Endothelial cell of umbilical vein (primary cell): Measurements from ENCODE around the gene CREBZF. TPM values are rescaled to one million over a fixed set of nuclear protein-coding genes. Genes with fewer than 3 reads are reported as not detected.

Experiments
- BruUV-seq: library from RNA; stranded (reverse); fragments of 400-500 nt; replicated peaks from 2 replicates; lab custom pipeline; 2021; lab: Mats Ljungman, UMichigan
- CTCF ChIA-PET: fragments of 300-600, 350-600 bp; sonication (Branson Sonifier 250); formaldehyde crosslinking; loops from one replicate; lab custom pipeline; 2021; ENCODE audit warnings: antibody characterized with exemption, inconsistent platforms; lab: Charles Lee
- POLR2A ChIA-PET: fragments of 300-600, 350-600 bp; sonication (Branson Sonifier 250); formaldehyde crosslinking; loops from one replicate; lab custom pipeline; 2021; ENCODE audit warnings: antibody characterized with exemption, inconsistent platforms; lab: Charles Lee
- DNase-seq: peaks from one replicate; pipeline ENCODE4 v3.0.0-alpha.2; 2011; ENCODE audit warnings: low read depth, low spot score
- FAIRE-seq: peaks from 2 replicates; lab custom pipeline; 2011; peaks lifted over from hg19 to GRCh38; lab: Jason Lieb, UNC
- H2AFZ ChIP-seq: 2 replicates; pipeline ENCODE4 v1.6.0; 2012; ENCODE audit warnings: low read depth, low read length, control low read depth, inconsistent platforms
- H3K27ac ChIP-seq: 2 replicates; pipeline ENCODE4 v1.5.1; 2011; ENCODE audit warnings: low read depth, mild to moderate bottlenecking, control low read depth, low read length, moderate library complexity; ENCODE audit not compliant: insufficient read depth
- H3K27me3 ChIP-seq, 2 experiments: 2 replicates each; pipeline versions ENCODE4 v1.6.0 to v1.6.1; 2011; ENCODE audit warnings: low read length in 2 of 2, mixed read lengths in 1 of 2; ENCODE audit not compliant: control insufficient read depth in 2 of 2, insufficient read depth in 2 of 2
- H3K36me3 ChIP-seq, 2 experiments: 2 replicates in 1 of 2; 3 replicates in 1 of 2; pipeline ENCODE4 v1.5.1; 2011; ENCODE audit warnings: low read length in 2 of 2, mild to moderate bottlenecking in 1 of 2, moderate library complexity in 1 of 2; ENCODE audit not compliant: control insufficient read depth in 2 of 2, insufficient read depth in 2 of 2; ENCODE audit errors: extremely low read depth in 1 of 2
- H3K4me1 ChIP-seq: 3 replicates; pipeline ENCODE4 v1.5.1; 2011; ENCODE audit warnings: mild to moderate bottlenecking, low read length; ENCODE audit not compliant: control insufficient read depth, insufficient read depth; ENCODE audit errors: extremely low read depth
- H3K4me2 ChIP-seq: 2 replicates; pipeline ENCODE4 v1.6.1; 2011; ENCODE audit warnings: low read length, control low read depth, mixed read lengths; ENCODE audit not compliant: insufficient read depth
- H3K4me3 ChIP-seq, 3 experiments: fragments of 200-600 bp in 1 of 3; sonication (generic), shearing (Covaris generic) in 1 of 3; replicated peaks in 1 of 3; 2 replicates each; pipeline ENCODE4 v1.5.1; 2011 to 2016; ENCODE audit warnings: control low read depth in 3 of 3, low read length in 3 of 3, mild to moderate bottlenecking in 2 of 3, inconsistent platforms in 1 of 3, low read depth in 1 of 3, moderate library complexity in 1 of 3; ENCODE audit not compliant: insufficient read depth in 1 of 3
- H3K79me2 ChIP-seq: 2 replicates; pipeline ENCODE4 v1.6.0; 2012; ENCODE audit warnings: low read length, inconsistent platforms; ENCODE audit not compliant: control insufficient read depth, insufficient read depth
- H3K9ac ChIP-seq: replicated peaks from 2 replicates; pipeline ENCODE3; 2011; ENCODE audit warnings: low read length, control low read depth; ENCODE audit not compliant: insufficient read depth; ENCODE audit errors: extremely low read depth
- H3K9me1 ChIP-seq: replicated peaks from 3 replicates; pipeline ENCODE4 v1.6.0; 2011; ENCODE audit warnings: mild to moderate bottlenecking, low read length; ENCODE audit not compliant: control insufficient read depth, insufficient read depth; ENCODE audit errors: extremely low read depth
- H3K9me3 ChIP-seq: replicated peaks from 2 replicates; pipeline ENCODE4 v1.5.1; 2012; ENCODE audit warnings: low read length, inconsistent platforms; ENCODE audit not compliant: control insufficient read depth, insufficient read depth
- H4K20me1 ChIP-seq: replicated peaks from 2 replicates; pipeline ENCODE3; 2011; ENCODE audit warnings: mild to moderate bottlenecking, low read length; ENCODE audit not compliant: control insufficient read depth, insufficient read depth; ENCODE audit errors: extremely low read depth
- EZH2 ChIP-seq: IDR thresholded peaks from 2 replicates; pipeline ENCODE4 v1.6.1; 2012; ENCODE audit warnings: borderline replicate concordance, low read depth, mild to moderate bottlenecking, moderate library complexity, low read length, inconsistent platforms; ENCODE audit not compliant: severe bottlenecking
- FOS ChIP-seq: IDR thresholded peaks from 2 replicates; pipeline ENCODE4 v1.6.1; 2011; ENCODE audit warnings: mild to moderate bottlenecking, low read length, moderate library complexity, borderline replicate concordance; ENCODE audit not compliant: insufficient read depth
- GATA2 ChIP-seq: IDR thresholded peaks from 2 replicates; pipeline ENCODE4 v1.7.0; 2011; ENCODE audit warnings: low read depth, mild to moderate bottlenecking, moderate library complexity, mixed read lengths, low read length; ENCODE audit not compliant: insufficient read length, insufficient read depth
- JUN ChIP-seq: IDR thresholded peaks from 2 replicates; pipeline ENCODE4 v1.6.1; 2011; ENCODE audit warnings: borderline replicate concordance, low read depth; ENCODE audit not compliant: insufficient read length, insufficient read depth
- MYC ChIP-seq: IDR thresholded peaks from one replicate; pipeline ENCODE4 v1.6.1; 2011; ENCODE audit warnings: mild to moderate bottlenecking, low read depth, low read length
- POLR2A ChIP-seq: IDR thresholded peaks from 2 replicates; pipeline ENCODE4 v1.6.1; 2012; ENCODE audit warnings: low read depth, mild to moderate bottlenecking, control low read depth, low read length
- POLR2AphosphoS5 ChIP-seq: IDR thresholded peaks from 2 replicates; pipeline ENCODE4 v1.6.1; 2012; ENCODE audit warnings: low read depth, mild to moderate bottlenecking, control low read depth, low read length, moderate library complexity; ENCODE audit not compliant: insufficient read depth
- dilution Hi-C: fragments of 300-500 bp; cut with MboI; formaldehyde crosslinking; loops from one replicate; pipeline ENCODE4 v1.15.0; 2019; ENCODE audit warnings: low sequenced_read_pairs; ENCODE audit not compliant: extremely low pct_ligation_motif_present
- intact Hi-C: fragments of 100-400 bp; cut with micrococcal nuclease; formaldehyde crosslinking; loops from one replicate; pipeline ENCODE4 v1.10.0; 2022
- polyA plus RNA-seq, 4 experiments: library from polyadenylated mRNA; depleted of rRNA in 3 of 4; stranded (reverse) in 3 of 4; unstranded in 1 of 4; fragments of >200 nt; gene quantifications; 2 replicates each; pipeline versions ENCODE4 v1.2.1 to v1.2.3, GENCODE V29; 2011 to 2012; ENCODE audit warnings: missing spikeins in 1 of 4
- total RNA-seq: library from RNA; stranded (reverse); gene quantifications from 2 replicates; pipeline ENCODE4 v1.2.3, GENCODE V29; 2021
- TF ChIP-seq, protein P1 (sequence below): IDR thresholded peaks from 2 replicates; pipeline ENCODE4 v1.6.1; 2011; ENCODE audit not compliant: insufficient read depth, insufficient read length
- TF ChIP-seq, protein P2 (sequence below), 2 donors: IDR thresholded peaks; 1 replicate in 1 of 2; 2 replicates in 1 of 2; pipeline ENCODE4 v1.5.1; 2011; ENCODE audit warnings: low read length in 2 of 2, mild to moderate bottlenecking in 2 of 2, moderate library complexity in 2 of 2, control low read depth in 1 of 2, inconsistent platforms in 1 of 2, low read depth in 1 of 2; ENCODE audit not compliant: insufficient read depth in 1 of 2; ENCODE audit errors: extremely low read depth in 1 of 2

CREBZF gene
- total and polyA plus RNA-seq, 2 donors (not counting 3 experiments of a cell fraction or from before 2014, with no cell fraction given): 15.5 to 35.5 TPM

DNA sequence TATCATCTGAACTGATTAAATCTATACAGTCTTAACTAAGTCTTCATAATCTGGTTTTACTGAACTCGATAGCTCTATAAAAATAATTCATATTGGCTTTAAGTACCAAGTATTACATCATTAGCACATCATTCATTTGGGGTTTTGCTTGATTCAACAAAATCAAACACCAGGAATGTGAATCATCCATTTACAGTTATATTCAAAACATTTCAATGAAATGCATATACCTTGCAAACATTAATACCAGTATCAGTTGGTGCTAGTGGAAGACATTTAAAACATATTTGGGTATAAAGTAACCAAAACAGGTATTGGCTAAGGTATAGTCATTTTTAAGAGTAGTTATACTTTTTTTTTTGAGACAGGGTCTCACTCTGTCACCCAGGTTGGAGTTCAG is 33.3 kb upstream of the CREBZF start:
- ChIA-PET CTCF (interaction anchor here (1.3 to 1.7 kb wide), 2 partner anchors 76 to 157 kb away, joined by 3 to 5 read pairs; partner anchors contain the start of gene CCDC83), POLR2A (no interaction called here)
- no peaks in the 10 kb centered on the region for H3K9me3 ChIP-seq
- no peak overlapping the region for H3K4me3 ChIP-seq
- no peaks in the 10 kb centered on the region for H3K36me3 ChIP-seq
- no peak overlapping the region for H2AFZ ChIP-seq
- FAIRE-seq (no peak), DNase-seq (no peak)
- no TSS peak for BruUV-seq
- no peak overlapping the region for H3K4me2 ChIP-seq
- no peaks in the 10 kb centered on the region for H3K79me2 ChIP-seq
- TF ChIP-seq, protein P1, sequence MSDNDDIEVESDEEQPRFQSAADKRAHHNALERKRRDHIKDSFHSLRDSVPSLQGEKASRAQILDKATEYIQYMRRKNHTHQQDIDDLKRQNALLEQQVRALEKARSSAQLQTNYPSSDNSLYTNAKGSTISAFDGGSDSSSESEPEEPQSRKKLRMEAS: no peak
- TF ChIP-seq EZH2 (no peak), POLR2A (no peak), MYC (no peak), JUN (no peak), FOS (no peak), POLR2AphosphoS5 (no peak), GATA2 (no peak)
- TF ChIP-seq, protein P2, sequence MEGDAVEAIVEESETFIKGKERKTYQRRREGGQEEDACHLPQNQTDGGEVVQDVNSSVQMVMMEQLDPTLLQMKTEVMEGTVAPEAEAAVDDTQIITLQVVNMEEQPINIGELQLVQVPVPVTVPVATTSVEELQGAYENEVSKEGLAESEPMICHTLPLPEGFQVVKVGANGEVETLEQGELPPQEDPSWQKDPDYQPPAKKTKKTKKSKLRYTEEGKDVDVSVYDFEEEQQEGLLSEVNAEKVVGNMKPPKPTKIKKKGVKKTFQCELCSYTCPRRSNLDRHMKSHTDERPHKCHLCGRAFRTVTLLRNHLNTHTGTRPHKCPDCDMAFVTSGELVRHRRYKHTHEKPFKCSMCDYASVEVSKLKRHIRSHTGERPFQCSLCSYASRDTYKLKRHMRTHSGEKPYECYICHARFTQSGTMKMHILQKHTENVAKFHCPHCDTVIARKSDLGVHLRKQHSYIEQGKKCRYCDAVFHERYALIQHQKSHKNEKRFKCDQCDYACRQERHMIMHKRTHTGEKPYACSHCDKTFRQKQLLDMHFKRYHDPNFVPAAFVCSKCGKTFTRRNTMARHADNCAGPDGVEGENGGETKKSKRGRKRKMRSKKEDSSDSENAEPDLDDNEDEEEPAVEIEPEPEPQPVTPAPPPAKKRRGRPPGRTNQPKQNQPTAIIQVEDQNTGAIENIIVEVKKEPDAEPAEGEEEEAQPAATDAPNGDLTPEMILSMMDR (IDR thresholded peaks at IDR 0.05; ENCODE audit: extremely low read depth in 1 of 2, insufficient read depth in 1 of 2, low read depth in 1 of 2, low read length in 2 of 2): no peak
- H3K9me1 ChIP-seq: no peaks in the 10 kb centered on the region
- H4K20me1 ChIP-seq: no peaks in the 10 kb centered on the region
- intact Hi-C loops (loop anchor here (10.0 kb wide), 1 partner anchor 247 kb away; no protein-coding TSS in a partner anchor), dilution Hi-C loops (no loop called here)
- no peaks in the 10 kb centered on the region for H3K4me1 ChIP-seq
- H3K27me3 ChIP-seq: no peaks in the 10 kb centered on the region
- H3K9ac ChIP-seq: no peak overlapping the region
- no peak overlapping the region for H3K27ac ChIP-seq
